Loucy (cell line): Measurements from ENCODE around the gene FOXM1.

Experiments
- EZH2phosphoT487 ChIP-seq: fragments of 200-600 bp; IDR thresholded peaks from 2 replicates; pipeline ENCODE4 v1.6.1; 2018; ENCODE audit warnings: antibody characterized with exemption, mild to moderate bottlenecking, moderate library complexity, borderline replicate concordance
- TF ChIP-seq, protein P1 (sequence below): fragments of 200-600 bp; sonication (generic); conservative IDR thresholded peaks from 2 replicates; pipeline ENCODE4 v1.5.1; 2014; ENCODE audit warnings: mild to moderate bottlenecking, antibody characterized with exemption, low read length

DNA sequence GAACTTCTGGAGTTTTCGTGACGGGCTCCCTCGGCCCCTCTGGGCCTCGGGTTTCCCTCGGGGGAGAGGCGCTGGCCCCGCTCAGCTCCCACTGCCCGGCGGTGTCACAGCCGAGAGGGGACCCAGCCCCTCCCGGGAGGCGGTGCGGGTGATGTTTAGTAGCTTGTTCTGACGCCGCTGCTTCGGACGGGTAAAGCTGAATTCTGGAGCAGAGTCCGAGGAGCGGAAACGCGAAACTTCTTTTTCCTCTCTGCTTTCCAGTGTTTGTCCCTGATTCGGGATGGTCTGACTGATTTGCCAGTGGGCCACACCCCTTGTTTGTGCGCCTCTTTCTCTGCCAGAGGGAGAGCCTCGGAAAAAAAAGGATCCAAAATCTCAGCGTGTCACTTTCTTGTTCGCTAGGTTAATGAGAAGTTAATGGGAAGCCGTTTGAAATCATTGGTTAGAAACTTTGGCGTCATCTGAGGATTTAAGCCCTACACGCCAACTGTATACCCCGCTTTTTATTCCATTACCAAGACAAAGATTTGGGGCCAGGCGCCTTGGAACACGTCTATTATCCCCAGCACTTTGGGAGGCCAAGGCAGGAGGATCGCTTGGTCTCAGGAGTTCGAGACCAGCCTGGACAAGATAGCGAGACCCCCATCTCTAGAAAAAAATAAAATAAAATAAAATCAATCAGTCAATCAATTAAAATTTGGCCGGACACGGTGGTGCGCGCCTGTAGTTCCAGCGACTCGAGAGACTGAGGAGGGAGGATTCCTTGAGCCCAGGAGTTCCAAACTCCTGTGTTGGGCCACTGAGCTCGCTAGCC, 14.5 kb upstream of the FOXM1 start:
- TF ChIP-seq, protein P1, sequence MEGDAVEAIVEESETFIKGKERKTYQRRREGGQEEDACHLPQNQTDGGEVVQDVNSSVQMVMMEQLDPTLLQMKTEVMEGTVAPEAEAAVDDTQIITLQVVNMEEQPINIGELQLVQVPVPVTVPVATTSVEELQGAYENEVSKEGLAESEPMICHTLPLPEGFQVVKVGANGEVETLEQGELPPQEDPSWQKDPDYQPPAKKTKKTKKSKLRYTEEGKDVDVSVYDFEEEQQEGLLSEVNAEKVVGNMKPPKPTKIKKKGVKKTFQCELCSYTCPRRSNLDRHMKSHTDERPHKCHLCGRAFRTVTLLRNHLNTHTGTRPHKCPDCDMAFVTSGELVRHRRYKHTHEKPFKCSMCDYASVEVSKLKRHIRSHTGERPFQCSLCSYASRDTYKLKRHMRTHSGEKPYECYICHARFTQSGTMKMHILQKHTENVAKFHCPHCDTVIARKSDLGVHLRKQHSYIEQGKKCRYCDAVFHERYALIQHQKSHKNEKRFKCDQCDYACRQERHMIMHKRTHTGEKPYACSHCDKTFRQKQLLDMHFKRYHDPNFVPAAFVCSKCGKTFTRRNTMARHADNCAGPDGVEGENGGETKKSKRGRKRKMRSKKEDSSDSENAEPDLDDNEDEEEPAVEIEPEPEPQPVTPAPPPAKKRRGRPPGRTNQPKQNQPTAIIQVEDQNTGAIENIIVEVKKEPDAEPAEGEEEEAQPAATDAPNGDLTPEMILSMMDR = no peak
- TF ChIP-seq EZH2phosphoT487 = no peak
